Activated CD4-positive, alpha-beta memory T cell treated with anti-CD3 and anti-CD28 coated beads, Interleukin-2, amount 10 ng/mL, durations not matched to agents 7 days and 5 days (primary cell): Measurements from ENCODE around the gene BMP7. TPM values are rescaled to one million over a fixed set of nuclear protein-coding genes. Genes with fewer than 3 reads are reported as not detected.
"Not testable (repeated sequence)": the region's sequence is repeated elsewhere in the genome, so short reads cannot be mapped to it uniquely, and the experiment has no call there.

Experiments
- CTCF ChIA-PET: fragments of 350-600 bp; sonication (Branson Sonifier 250); formaldehyde crosslinking; loops from one replicate; lab custom pipeline; 2021; ENCODE audit warnings: antibody characterized with exemption, inconsistent platforms; lab: Charles Lee
- POLR2A ChIA-PET: fragments of 350-600 bp; sonication (Branson Sonifier 250); formaldehyde crosslinking; loops from one replicate; lab custom pipeline; 2021; ENCODE audit warnings: antibody characterized with exemption; lab: Charles Lee
- DNase-seq: peaks from one replicate; pipeline ENCODE4 v3.0.0-alpha.2; 2020
- H3K27ac Mint-ChIP-seq: one replicate; pipeline ENCODE4 v1.8.0; 2021; ENCODE audit warnings: mild to moderate bottlenecking, mixed read lengths
- H3K27me3 Mint-ChIP-seq: one replicate; pipeline ENCODE4 v1.8.0; 2021; ENCODE audit warnings: mixed read lengths
- H3K36me3 Mint-ChIP-seq: one replicate; pipeline ENCODE4 v1.8.0; 2021; ENCODE audit warnings: low read depth, mixed read lengths
- H3K4me1 Mint-ChIP-seq: one replicate; pipeline ENCODE4 v1.8.0; 2021; ENCODE audit warnings: mixed read lengths
- H3K4me3 Mint-ChIP-seq: one replicate; pipeline ENCODE4 v1.8.0; 2021; ENCODE audit warnings: mild to moderate bottlenecking, mixed read lengths
- H3K9me3 Mint-ChIP-seq: one replicate; pipeline ENCODE4 v1.8.0; 2021; ENCODE audit warnings: mixed read lengths
- total RNA-seq, 2 experiments: library from RNA; stranded (reverse); gene quantifications; one replicate each; pipeline ENCODE4 v1.2.3, GENCODE V29; 2021

Gene BMP7
- total RNA-seq, 2 experiments from 2014 or later = not detected

GRCh38 chr20:57280221-57280620, 13.8 kb upstream of the BMP7 start:
- no peaks in the 10 kb centered on the region for H3K9me3 Mint-ChIP-seq

GRCh38 chr20:57279548-57279947, 13.1 kb upstream of the BMP7 start:
- CTCF ChIA-PET, DNase-seq, POLR2A ChIA-PET, H3K4me3 Mint-ChIP-seq, H3K36me3 Mint-ChIP-seq, H3K9me3 Mint-ChIP-seq, H3K4me1 Mint-ChIP-seq, H3K27ac Mint-ChIP-seq: not testable (repeated sequence)
- peaks cover 38% of the 10 kb centered on the region for H3K27me3 Mint-ChIP-seq

More at GRCh38 chr20:57280221-57280620, 13.8 kb upstream of the BMP7 start:
- ChIA-PET CTCF (no interaction called here), POLR2A (no interaction called here)
- Mint-ChIP-seq H3K36me3 (no peaks in the 10 kb centered on the region), H3K4me3 (no peak overlapping the region), H3K27me3 (peaks cover 33% of the 10 kb centered on the region), H3K27ac (no peak overlapping the region), H3K4me1 (no peaks in the 10 kb centered on the region)
- DNase-seq = no peak

- POLR2A ChIA-PET = no interaction called here
- no peak for DNase-seq
- Mint-ChIP-seq H3K27ac (no peak overlapping the region), H3K9me3 (no peaks in the 10 kb centered on the region), H3K4me3 (no peak overlapping the region), H3K4me1 (no peaks in the 10 kb centered on the region), H3K27me3 (peaks cover 32% of the 10 kb centered on the region), H3K36me3 (no peaks in the 10 kb centered on the region)
- CTCF ChIA-PET = no interaction called here
These were observed 12.0 kb upstream of the BMP7 start for GRCh38 chr20:57278457-57278856.

- Mint-ChIP-seq H3K9me3 (no peaks in the 10 kb centered on the region), H3K27me3 (peaks cover 28% of the 10 kb centered on the region), H3K27ac (no peak overlapping the region), H3K4me3 (no peak overlapping the region), H3K4me1 (no peaks in the 10 kb centered on the region), H3K36me3 (no peaks in the 10 kb centered on the region)
- no peak for DNase-seq
- POLR2A ChIA-PET = no interaction called here
- CTCF ChIA-PET = no interaction called here
These were observed 11.1 kb upstream of the BMP7 start for GRCh38 chr20:57277398-57278105.

GRCh38 chr20:57276221-57276620, 9.8 kb upstream of the BMP7 start:
- no peak overlapping the region for H3K27ac Mint-ChIP-seq
- no peaks in the 10 kb centered on the region for H3K4me1 Mint-ChIP-seq
- no peak overlapping the region for H3K4me3 Mint-ChIP-seq
- ChIA-PET CTCF (no interaction called here), POLR2A (no interaction called here)
- DNase-seq = no peak
- no peaks in the 10 kb centered on the region for H3K9me3 Mint-ChIP-seq
- H3K36me3 Mint-ChIP-seq = no peaks in the 10 kb centered on the region
- peaks cover 33% of the 10 kb centered on the region for H3K27me3 Mint-ChIP-seq

GRCh38 chr20:57275813-57276212, 9.4 kb upstream of the BMP7 start:
- CTCF ChIA-PET = no interaction called here
- Mint-ChIP-seq H3K4me1 (no peaks in the 10 kb centered on the region), H3K4me3 (no peak overlapping the region), H3K36me3 (no peaks in the 10 kb centered on the region), H3K9me3 (no peaks in the 10 kb centered on the region), H3K27me3 (peaks cover 33% of the 10 kb centered on the region), H3K27ac (no peak overlapping the region)
- DNase-seq = no peak
- POLR2A ChIA-PET = no interaction called here

- Mint-ChIP-seq H3K4me1 (no peaks in the 10 kb centered on the region), H3K9me3 (no peaks in the 10 kb centered on the region), H3K27me3 (peaks cover 32% of the 10 kb centered on the region), H3K36me3 (no peaks in the 10 kb centered on the region), H3K27ac (no peak overlapping the region), H3K4me3 (no peak overlapping the region)
- DNase-seq = no peak
- CTCF ChIA-PET = no interaction called here
- POLR2A ChIA-PET = no interaction called here
These were observed 8.9 kb upstream of the BMP7 start for GRCh38 chr20:57275334-57275733.

GRCh38 chr20:57274846-57275245, 8.4 kb upstream of the BMP7 start:
- no peak overlapping the region for H3K4me3 Mint-ChIP-seq
- no peaks in the 10 kb centered on the region for H3K4me1 Mint-ChIP-seq
- no peak for DNase-seq
- peaks cover 33% of the 10 kb centered on the region for H3K27me3 Mint-ChIP-seq
- no peak overlapping the region for H3K27ac Mint-ChIP-seq
- H3K9me3 Mint-ChIP-seq = no peaks in the 10 kb centered on the region
- no peaks in the 10 kb centered on the region for H3K36me3 Mint-ChIP-seq
- ChIA-PET POLR2A (no interaction called here), CTCF (no interaction called here)

GRCh38 chr20:57274299-57274698, 7.9 kb upstream of the BMP7 start:
- Mint-ChIP-seq H3K36me3 (no peaks in the 10 kb centered on the region), H3K27ac (no peak overlapping the region), H3K27me3 (peaks cover 38% of the 10 kb centered on the region), H3K9me3 (no peaks in the 10 kb centered on the region), H3K4me1 (no peaks in the 10 kb centered on the region), H3K4me3 (no peak overlapping the region)
- DNase-seq = no peak
- ChIA-PET CTCF (no interaction called here), POLR2A (no interaction called here)

- no peaks in the 10 kb centered on the region for H3K4me1 Mint-ChIP-seq
- no peaks in the 10 kb centered on the region for H3K36me3 Mint-ChIP-seq
- H3K27me3 Mint-ChIP-seq = peaks cover 50% of the 10 kb centered on the region
- H3K27ac Mint-ChIP-seq = no peak overlapping the region
- no peaks in the 10 kb centered on the region for H3K9me3 Mint-ChIP-seq
- CTCF ChIA-PET = no interaction called here
- POLR2A ChIA-PET = interaction anchor here (0.7 kb wide), 1 partner anchor 140 kb away, joined by 3 read pairs; no protein-coding TSS in a partner anchor
- no peak for DNase-seq
- no peak overlapping the region for H3K4me3 Mint-ChIP-seq
These were observed 6.6 kb upstream of the BMP7 start for GRCh38 chr20:57272883-57273535.

- POLR2A ChIA-PET = no interaction called here
- Mint-ChIP-seq H3K36me3 (no peaks in the 10 kb centered on the region), H3K27me3 (peaks cover 60% of the 10 kb centered on the region), H3K4me1 (no peaks in the 10 kb centered on the region), H3K4me3 (no peak overlapping the region), H3K9me3 (no peaks in the 10 kb centered on the region), H3K27ac (no peak overlapping the region)
- no peak for DNase-seq
- CTCF ChIA-PET = no interaction called here
These were observed 4.0 kb upstream of the BMP7 start for GRCh38 chr20:57270204-57270984.

- CTCF ChIA-PET = no interaction called here
- no peak overlapping the region for H3K4me3 Mint-ChIP-seq
- DNase-seq = no peak
- no peaks in the 10 kb centered on the region for H3K9me3 Mint-ChIP-seq
- no peaks in the 10 kb centered on the region for H3K36me3 Mint-ChIP-seq
- no peaks in the 10 kb centered on the region for H3K4me1 Mint-ChIP-seq
- peaks cover 63% of the 10 kb centered on the region for H3K27me3 Mint-ChIP-seq
- POLR2A ChIA-PET = no interaction called here
- H3K27ac Mint-ChIP-seq = no peak overlapping the region
These were observed 2.9 kb upstream of the BMP7 start for GRCh38 chr20:57269148-57269984.
